Stimulated activated CD8-positive, alpha-beta memory T cell treated with anti-CD3 and anti-CD28 coated beads, Interleukin-7, amount 100 ng/mL, for 4 hours (primary cell): ENCODE results near the gene DUOXA1.
"Not testable (repeated sequence)": the region's sequence is repeated elsewhere in the genome, so short reads cannot be mapped to it uniquely, and the experiment has no call there.

Experiments used
- DNase-seq, 2 donors: peaks; one replicate each; pipeline ENCODE4 v3.0.0-alpha.2; 2020; ENCODE audit warnings: low read depth in 2 of 2

The DUOXA1 gene

GRCh38 chr15:45150997-45151396 is 21.3 kb upstream of the DUOXA1 start:
- no peak for DNase-seq

DNA sequence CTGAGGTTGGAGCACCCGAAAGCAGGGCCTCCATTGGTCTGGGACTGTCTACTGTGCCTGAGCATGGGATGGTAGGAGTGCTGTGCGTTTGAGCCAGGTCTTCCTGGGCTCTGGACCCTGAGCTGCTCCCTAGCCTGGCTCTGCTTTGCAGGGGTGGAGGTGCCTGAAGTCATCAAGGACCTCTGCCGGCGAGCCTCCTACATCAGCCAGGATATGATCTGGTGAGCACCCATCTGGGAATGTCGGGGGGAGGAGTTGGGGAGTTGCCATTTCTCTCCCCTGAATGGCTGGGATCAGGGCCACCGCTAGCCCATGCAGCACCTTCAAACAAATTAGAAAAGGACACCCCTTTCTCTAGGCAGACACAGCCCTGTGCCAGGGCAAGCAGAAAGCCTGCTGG is 20.8 kb upstream of the DUOXA1 start:
- no peak for DNase-seq

DNA sequence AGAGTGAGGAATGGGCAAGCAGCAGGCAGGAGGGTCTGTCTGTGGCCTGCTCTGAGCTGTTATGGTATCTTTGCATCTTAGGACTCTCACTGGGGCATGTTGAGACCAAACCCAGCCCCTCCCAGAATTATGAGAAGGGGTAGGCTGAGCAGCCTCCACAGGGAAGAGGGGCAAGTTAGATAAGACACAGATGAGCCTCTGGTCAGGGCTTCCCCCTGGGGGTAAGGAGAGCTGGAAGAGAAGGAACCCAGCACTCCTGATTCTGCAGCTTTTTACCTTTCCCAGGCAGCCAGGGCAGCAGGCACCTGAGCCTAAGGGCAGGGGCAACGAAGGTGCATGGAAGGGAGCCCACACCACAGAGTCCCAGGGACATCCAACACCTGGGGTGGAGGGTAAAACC is 19.4 kb upstream of the DUOXA1 start:
- no peak for DNase-seq

DNA sequence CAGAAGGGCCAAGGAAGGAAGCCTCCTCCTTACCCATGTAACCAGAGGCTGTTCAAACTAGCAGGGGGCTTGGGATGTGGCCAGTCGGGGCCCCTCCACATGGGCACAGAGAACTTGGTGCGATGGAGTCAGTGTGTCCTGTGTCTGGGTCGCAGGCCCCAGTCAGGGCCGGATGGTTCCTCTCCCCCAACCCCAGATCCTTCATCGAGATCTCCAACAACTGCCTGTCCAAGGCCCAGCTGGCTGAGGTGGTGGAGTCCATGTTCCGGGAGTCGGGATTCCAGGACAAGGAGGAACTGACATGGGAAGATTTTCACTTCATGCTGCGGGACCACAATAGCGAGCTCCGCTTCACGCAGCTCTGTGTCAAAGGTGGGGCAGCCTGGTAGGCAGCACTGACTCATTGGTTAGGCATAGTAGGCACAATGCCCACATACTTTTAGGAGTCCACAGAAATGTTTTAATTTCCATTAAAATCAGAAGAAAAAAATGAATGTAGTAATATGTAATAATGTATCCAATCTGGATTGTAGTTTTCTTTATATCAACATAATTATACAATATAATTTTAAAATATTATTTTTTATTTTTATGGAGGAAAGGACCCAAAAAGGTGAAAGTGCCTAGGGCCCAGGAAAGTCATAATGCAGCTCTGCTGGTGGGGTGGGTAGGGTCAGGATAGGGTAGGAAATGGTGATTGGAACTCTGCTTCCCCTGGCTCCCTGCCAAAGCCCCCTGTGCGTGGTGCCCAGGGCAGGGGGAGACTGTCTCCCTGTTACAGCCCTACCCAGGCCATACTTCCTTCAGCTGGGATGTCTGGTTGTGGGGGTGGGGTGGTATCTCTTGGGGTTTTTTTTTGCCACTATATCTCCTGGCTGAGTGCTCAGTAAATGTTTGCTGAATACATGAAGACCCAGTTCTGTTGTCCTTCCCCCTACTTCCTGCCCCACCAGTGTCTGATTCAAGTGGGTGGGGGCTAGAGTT is 18.7 kb upstream of the DUOXA1 start:
- no peak for DNase-seq

DNA sequence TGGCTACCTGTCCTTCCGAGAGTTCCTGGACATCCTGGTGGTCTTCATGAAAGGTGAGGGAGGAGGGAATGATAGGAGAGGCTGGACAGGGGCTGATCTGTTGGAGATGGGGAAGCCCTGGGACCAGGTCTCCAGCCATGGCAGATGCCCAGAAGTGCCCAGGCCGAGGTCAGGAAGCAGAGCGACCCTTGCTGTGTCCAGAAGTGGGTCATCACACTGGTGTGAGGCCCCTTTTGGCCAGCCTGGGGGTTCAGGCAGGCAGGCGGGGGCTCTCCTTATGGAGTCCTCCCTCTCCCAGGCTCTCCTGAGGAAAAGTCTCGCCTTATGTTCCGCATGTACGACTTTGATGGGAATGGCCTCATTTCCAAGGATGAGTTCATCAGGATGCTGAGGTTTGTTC is 17.9 kb upstream of the DUOXA1 start:
- DNase-seq: no peak

- no peak for DNase-seq
Measured at GRCh38 chr15:45146405-45146804, 16.7 kb upstream of the DUOXA1 start.

- no peak for DNase-seq
Measured at GRCh38 chr15:45144775-45145174, 15.1 kb upstream of the DUOXA1 start.

GRCh38 chr15:45143946-45144345 is 14.3 kb upstream of the DUOXA1 start:
- no peak for DNase-seq

DNA sequence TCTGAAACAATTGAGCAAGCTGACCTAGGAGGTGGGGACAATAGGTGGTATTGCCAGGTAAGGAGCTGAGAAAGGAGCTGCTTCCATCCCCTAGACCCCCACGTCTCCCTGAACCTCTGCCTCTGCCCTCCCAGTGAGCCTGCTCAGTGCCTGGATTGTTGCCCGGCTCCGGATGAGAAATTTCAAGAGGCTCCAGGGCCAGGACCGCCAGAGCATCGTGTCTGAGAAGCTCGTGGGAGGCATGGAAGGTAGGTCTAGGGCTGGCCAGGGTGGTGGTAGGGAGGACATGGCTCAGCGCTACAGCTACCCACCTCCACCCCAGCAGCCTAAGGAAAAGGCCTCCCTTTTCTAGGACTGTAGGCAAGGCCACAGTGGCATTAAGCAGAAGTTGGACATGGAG is 13.4 kb upstream of the DUOXA1 start:
- no peak for DNase-seq

GRCh38 chr15:45141386-45141785 is 11.7 kb upstream of the DUOXA1 start:
- DNase-seq: no peak

DNA sequence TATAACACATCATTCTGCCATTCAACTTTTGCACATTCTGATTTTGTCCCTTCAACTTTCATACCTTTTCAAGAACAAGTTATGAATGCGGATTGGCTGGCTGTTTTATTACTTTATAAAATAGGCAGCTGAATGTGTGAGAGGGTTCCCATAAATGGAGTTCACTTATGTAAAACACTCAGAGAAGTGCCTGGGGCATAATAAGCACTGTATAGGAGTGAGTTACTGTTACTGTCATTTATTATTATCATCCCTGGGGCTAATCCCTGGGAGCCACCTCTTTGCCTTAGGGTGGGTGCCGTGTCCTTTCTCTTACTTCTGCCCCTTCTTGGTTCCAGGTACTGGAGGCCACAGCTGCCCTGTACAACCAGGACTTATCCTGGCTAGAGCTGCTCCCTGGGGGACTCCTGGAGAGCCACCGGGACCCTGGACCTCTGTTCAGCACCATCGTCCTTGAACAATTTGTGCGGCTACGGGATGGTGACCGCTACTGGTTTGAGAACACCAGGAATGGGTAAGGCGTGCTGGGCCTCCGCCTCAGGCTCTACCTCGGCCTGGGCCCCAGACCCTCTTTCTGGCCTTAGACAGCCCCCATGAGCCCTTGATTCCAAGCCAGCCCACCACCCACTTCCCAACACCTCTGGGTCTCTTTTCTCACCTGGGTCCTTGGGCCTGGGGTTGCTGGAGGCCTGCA is 11.0 kb upstream of the DUOXA1 start:
- DNase-seq: no peak

DNA sequence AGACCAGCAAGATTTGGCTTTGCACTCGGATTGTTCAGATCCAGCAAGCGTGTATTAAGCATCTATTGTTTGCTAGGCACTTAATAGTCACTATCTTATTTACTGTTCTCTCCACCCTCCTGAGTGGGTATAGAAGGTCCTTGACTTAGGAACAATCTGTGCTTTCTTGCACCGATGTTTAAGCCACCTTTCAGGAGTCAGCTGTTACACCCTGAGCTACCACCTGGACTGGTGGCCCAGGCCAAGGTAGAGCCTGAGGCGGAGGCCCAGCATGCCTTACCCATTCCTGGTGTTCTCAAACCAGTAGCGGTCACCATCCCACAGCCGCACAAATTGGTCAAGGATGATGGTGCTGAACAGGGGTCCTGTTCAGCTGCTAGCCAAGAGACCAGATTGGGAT is 10.1 kb upstream of the DUOXA1 start:
- DNase-seq: no peak

GRCh38 chr15:45138814-45139765 is 9.4 kb upstream of the DUOXA1 start:
- no peak for DNase-seq

- DNase-seq: no peak
Measured at GRCh38 chr15:45137703-45138102, 8.0 kb upstream of the DUOXA1 start.

DNA sequence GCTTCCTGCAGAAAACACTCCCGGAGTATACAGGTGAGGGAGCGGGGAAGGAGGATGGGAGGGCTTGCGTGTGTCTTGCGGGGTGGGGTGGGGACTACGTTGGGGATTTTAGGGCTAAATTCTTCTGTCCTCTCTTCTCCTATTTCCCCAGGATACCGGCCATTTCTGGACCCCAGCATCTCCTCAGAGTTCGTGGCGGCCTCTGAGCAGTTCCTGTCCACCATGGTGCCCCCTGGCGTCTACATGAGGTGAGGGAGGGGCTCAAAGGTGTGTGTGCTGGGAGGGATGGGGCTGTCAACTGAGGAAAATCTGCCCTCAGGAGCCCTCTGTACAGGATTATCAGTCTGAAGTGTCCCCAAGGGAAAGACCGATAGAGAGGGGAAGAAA is 6.7 kb upstream of the DUOXA1 start:
- no peak for DNase-seq

DNA sequence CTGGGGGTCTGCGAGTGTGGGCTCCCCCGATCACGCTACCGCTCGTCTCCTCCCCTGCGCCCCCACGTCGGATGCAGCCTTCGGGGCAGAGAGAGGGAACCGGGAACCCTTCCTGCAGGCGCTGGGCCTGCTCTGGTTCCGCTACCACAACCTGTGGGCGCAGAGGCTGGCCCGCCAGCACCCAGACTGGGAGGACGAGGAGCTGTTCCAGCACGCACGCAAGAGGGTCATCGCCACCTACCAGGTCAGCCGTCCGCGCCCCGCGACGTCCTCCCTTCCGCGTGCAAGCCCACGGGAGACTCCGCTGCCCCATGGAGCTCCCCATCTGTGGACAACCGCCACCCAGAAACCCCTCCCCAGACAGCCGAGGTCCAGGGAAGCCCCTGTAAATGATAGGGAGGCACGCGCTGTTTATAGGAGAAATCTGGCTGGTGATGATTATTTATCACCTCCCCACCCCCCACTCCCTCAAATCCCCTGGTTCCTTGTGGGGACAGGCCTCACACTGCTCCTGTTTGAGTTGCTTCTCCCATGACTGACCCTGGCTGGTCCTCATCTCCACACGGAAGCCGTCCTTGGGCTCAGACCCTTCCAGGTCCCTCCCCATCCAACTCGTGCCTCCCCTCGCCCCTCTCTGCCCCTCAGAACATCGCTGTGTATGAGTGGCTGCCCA is 6.2 kb upstream of the DUOXA1 start:
- DNase-seq: not testable (repeated sequence)

GRCh38 chr15:45134682-45135604 is 5.3 kb upstream of the DUOXA1 start:
- DNase-seq: no peak

DNA sequence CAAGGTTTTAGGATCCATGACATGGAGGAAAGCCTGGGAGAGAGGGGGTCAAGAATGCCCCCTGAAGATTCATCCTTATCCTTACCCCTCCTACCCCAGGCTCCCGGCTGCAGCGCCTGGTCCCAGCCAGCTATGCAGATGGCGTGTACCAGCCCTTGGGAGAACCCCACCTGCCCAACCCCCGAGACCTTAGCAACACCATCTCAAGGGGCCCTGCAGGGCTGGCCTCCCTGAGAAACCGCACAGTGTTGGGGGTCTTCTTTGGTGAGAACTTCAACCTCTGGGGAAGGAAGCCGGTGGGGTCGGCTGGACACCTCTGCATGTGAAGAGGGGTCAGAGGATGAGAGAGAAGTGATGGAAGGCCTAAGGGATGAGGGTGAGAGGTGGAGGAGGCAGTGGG is 4.4 kb upstream of the DUOXA1 start:
- no peak for DNase-seq

DNA sequence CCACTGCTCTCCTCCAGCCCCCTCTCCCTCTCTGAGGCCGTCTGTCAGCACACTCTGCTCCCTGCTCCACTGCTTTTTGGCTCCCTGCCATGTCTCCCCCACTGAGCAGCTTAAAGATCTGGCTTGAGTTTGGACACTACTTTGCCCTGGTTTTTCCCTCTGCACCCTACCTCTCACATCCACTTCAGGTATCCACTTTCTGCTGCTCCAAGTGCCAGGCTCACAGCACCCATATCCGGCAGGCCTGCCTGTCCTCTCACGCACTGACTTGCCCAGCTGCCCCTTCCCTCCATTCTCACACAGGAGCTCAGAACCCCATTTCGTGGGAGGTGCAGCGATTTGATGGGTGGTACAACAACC is 3.9 kb upstream of the DUOXA1 start:
- DNase-seq: no peak

DNA sequence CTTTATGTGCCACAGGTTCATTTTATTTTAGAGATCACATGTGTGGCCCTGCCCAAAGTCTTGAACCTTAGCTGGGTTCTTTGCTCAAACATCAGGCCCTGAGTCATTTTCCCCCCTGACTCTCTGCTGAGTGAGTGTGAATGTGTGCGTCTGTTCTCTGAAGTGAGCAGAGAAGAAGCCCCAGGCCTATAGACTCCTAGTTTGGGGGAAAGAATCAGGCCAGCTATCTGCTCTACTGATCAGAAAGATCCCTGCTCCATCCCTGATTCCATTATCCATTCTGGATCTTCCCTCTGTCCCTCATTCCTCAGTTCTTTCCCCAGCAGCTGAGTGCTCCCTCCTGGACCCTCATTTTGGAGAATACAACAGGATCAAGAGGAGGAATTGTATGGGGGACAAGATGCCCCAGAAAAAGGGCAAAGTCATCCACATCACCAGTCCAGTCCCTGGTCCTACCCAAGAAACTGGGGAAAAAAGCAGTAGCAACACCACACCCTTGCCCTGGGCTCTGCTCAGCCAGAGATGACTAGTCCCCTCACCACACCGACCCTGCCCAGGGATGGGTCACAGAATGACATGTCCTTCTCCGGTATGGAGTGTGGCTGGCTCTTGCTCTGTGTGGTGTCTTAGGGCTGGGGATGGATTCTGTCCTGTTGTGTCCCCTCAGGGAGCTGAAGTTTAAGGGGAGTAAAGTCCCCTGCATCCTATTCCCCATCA is 3.3 kb upstream of the DUOXA1 start:
- no peak for DNase-seq
